Prostate gland (tissue), 2 donors: ENCODE measurements around the gene GOPC.

Source experiments
- POLR2A ChIP-seq: fragments of 450-650 bp; IDR thresholded peaks from one replicate; pipeline ENCODE4 v1.6.1; 2016; ENCODE audit warnings: antibody characterized with exemption, mild to moderate bottlenecking
- TF ChIP-seq, protein P1 (sequence below), 4 experiments: fragments of 200-600 bp in 2 of 4; fragments of 450-650 bp in 2 of 4; sonication (generic) in 2 of 4; IDR thresholded peaks; 1 replicate in 3 of 4; 2 replicates in 1 of 4; pipeline ENCODE4 v1.5.1; 2016 to 2019; ENCODE audit warnings: antibody characterized with exemption in 4 of 4, mild to moderate bottlenecking in 2 of 4, moderate library complexity in 2 of 4

- no peak for TF ChIP-seq POLR2A
- TF ChIP-seq, protein P1, sequence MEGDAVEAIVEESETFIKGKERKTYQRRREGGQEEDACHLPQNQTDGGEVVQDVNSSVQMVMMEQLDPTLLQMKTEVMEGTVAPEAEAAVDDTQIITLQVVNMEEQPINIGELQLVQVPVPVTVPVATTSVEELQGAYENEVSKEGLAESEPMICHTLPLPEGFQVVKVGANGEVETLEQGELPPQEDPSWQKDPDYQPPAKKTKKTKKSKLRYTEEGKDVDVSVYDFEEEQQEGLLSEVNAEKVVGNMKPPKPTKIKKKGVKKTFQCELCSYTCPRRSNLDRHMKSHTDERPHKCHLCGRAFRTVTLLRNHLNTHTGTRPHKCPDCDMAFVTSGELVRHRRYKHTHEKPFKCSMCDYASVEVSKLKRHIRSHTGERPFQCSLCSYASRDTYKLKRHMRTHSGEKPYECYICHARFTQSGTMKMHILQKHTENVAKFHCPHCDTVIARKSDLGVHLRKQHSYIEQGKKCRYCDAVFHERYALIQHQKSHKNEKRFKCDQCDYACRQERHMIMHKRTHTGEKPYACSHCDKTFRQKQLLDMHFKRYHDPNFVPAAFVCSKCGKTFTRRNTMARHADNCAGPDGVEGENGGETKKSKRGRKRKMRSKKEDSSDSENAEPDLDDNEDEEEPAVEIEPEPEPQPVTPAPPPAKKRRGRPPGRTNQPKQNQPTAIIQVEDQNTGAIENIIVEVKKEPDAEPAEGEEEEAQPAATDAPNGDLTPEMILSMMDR (IDR thresholded peaks at IDR 0.05), result no peak
These were observed 71.7 kb downstream of the GOPC start for GRCh38 chr6:117530467-117531242.
